CD14-positive monocyte (primary cell): ENCODE measurements around the gene RBM11. TPM values are rescaled to one million over a fixed set of nuclear protein-coding genes. Genes with fewer than 3 reads are reported as not detected.

Experiments used
- DNase-seq, 3 donors: peaks; one replicate each; pipeline ENCODE4 v3.0.0-alpha.2; 2011 to 2022
- H2AFZ ChIP-seq: 2 replicates; pipeline ENCODE4 v1.6.0; 2012; ENCODE audit warnings: mild to moderate bottlenecking, low read depth, low read length, inconsistent platforms; ENCODE audit not compliant: insufficient read depth, poor library complexity, severe bottlenecking
- H3K27ac ChIP-seq, 2 donors: 1 replicate in 1 of 2; 2 replicates in 1 of 2; pipeline ENCODE4 v1.5.1; 2012 to 2013; ENCODE audit warnings: low read length in 2 of 2, control low read depth in 1 of 2, inconsistent platforms in 1 of 2, low read depth in 1 of 2, mild to moderate bottlenecking in 1 of 2
- H3K27me3 ChIP-seq, 2 donors: one replicate each; pipeline versions ENCODE4 v1.6.0 to v1.6.1; 2011 to 2013; ENCODE audit warnings: low read length in 2 of 2; ENCODE audit not compliant: control insufficient read depth in 2 of 2, insufficient read depth in 2 of 2
- H3K36me3 ChIP-seq, 2 donors: replicated peaks in 1 of 2; 1 replicate in 1 of 2; 2 replicates in 1 of 2; pipeline versions ENCODE4 v1.5.1 to v1.6.1; 2012 to 2013; ENCODE audit warnings: low read length in 2 of 2, control low read depth in 1 of 2, inconsistent platforms in 1 of 2, mild to moderate bottlenecking in 1 of 2; ENCODE audit not compliant: insufficient read depth in 2 of 2, control insufficient read depth in 1 of 2
- H3K4me1 ChIP-seq, 2 donors: 1 replicate in 1 of 2; 2 replicates in 1 of 2; pipeline versions ENCODE4 v1.5.1 to v1.6.1; 2012 to 2013; ENCODE audit warnings: low read length in 2 of 2, control low read depth in 1 of 2, inconsistent platforms in 1 of 2, mild to moderate bottlenecking in 1 of 2, moderate library complexity in 1 of 2; ENCODE audit not compliant: insufficient read depth in 2 of 2, control insufficient read depth in 1 of 2
- H3K4me2 ChIP-seq: replicated peaks from 2 replicates; pipeline ENCODE3; 2012; ENCODE audit warnings: low read length, moderate library complexity, mild to moderate bottlenecking; ENCODE audit not compliant: poor library complexity, severe bottlenecking; ENCODE audit errors: extremely low read depth
- H3K4me3 ChIP-seq, 3 experiments: fragments of 200-600 bp in 1 of 3; sonication (generic) in 1 of 3; replicated peaks in 1 of 3; 1 replicate in 2 of 3; 2 replicates in 1 of 3; pipeline ENCODE4 v1.5.1; 2011 to 2013; ENCODE audit warnings: low read length in 3 of 3, mild to moderate bottlenecking in 3 of 3, control low read depth in 2 of 3, low read depth in 2 of 3, inconsistent platforms in 1 of 3, moderate library complexity in 1 of 3
- H3K79me2 ChIP-seq: 2 replicates; pipeline ENCODE4 v1.6.0; 2012; ENCODE audit warnings: mild to moderate bottlenecking, control low read depth, inconsistent platforms, low read length, moderate library complexity; ENCODE audit not compliant: insufficient read depth
- H3K9ac ChIP-seq: 2 replicates; pipeline ENCODE4 v1.6.0; 2017; ENCODE audit warnings: low read length, mild to moderate bottlenecking; ENCODE audit not compliant: insufficient read depth, poor library complexity, severe bottlenecking
- H3K9me3 ChIP-seq, 2 donors: replicated peaks in 1 of 2; 1 replicate in 1 of 2; 2 replicates in 1 of 2; pipeline versions ENCODE4 v1.5.1 to v1.6.1; 2012 to 2013; ENCODE audit warnings: low read length in 2 of 2, control low read depth in 1 of 2; ENCODE audit not compliant: control insufficient read depth in 1 of 2, insufficient read depth in 1 of 2
- H4K20me1 ChIP-seq: 2 replicates; pipeline ENCODE4 v1.6.0; 2012; ENCODE audit warnings: mild to moderate bottlenecking, low read length, control low read depth, moderate library complexity; ENCODE audit not compliant: insufficient read depth
- H3K27ac Mint-ChIP-seq, 7 donors: one replicate each; pipeline ENCODE4 v1.8.0; 2020; ENCODE audit warnings: mild to moderate bottlenecking in 7 of 7, mixed read lengths in 7 of 7, moderate library complexity in 6 of 7, inconsistent platforms in 2 of 7
- H3K27me3 Mint-ChIP-seq, 3 donors: one replicate each; pipeline ENCODE4 v1.8.0; 2021 to 2022; ENCODE audit warnings: low read depth in 3 of 3, mild to moderate bottlenecking in 3 of 3, mixed read lengths in 3 of 3, moderate library complexity in 3 of 3, inconsistent platforms in 1 of 3
- H3K36me3 Mint-ChIP-seq, 2 donors: one replicate each; pipeline ENCODE4 v1.8.0; 2020; ENCODE audit warnings: mixed read lengths in 2 of 2, inconsistent platforms in 1 of 2, mild to moderate bottlenecking in 1 of 2
- H3K4me1 Mint-ChIP-seq: one replicate; pipeline ENCODE4 v1.8.0; 2020; ENCODE audit warnings: mild to moderate bottlenecking, mixed read lengths
- H3K4me3 Mint-ChIP-seq, 2 donors: one replicate each; pipeline ENCODE4 v1.8.0; 2020; ENCODE audit warnings: mild to moderate bottlenecking in 2 of 2, mixed read lengths in 2 of 2, moderate library complexity in 1 of 2
- H3K9me3 Mint-ChIP-seq, 7 donors: one replicate each; pipeline ENCODE4 v1.8.0; 2020 to 2022; ENCODE audit warnings: mixed read lengths in 7 of 7, mild to moderate bottlenecking in 6 of 7, moderate library complexity in 6 of 7, inconsistent platforms in 2 of 7
- CTCF ChIP-seq: fragments of 200-600 bp; IDR thresholded peaks from one replicate; pipeline ENCODE4 v1.8.0; 2022; ENCODE audit warnings: antibody characterized with exemption, mild to moderate bottlenecking
- WGBS: methylation state at CpG from one replicate; pipeline ENCODE4 v1.1.5; 2013; ENCODE audit warnings: missing lambda C conversion rate; ENCODE audit not compliant: insufficient coverage; 5-methylcytosine and 5-hydroxymethylcytosine counted together
- intact Hi-C, 2 donors: fragments of 100-400 bp; cut with micrococcal nuclease; formaldehyde crosslinking; loops; one replicate each; pipeline versions ENCODE4 v1.15.0 to v1.15.1; 2023
- polyA plus RNA-seq, 3 donors: library from polyadenylated mRNA; depleted of rRNA in 1 of 3; unstranded in 2 of 3; stranded (reverse) in 1 of 3; fragments of 300-500 nt in 2 of 3; fragments of >200 nt in 1 of 3; fragmentation: Illumina TruSeq in 2 of 3; gene quantifications; 1 replicate in 2 of 3; 2 replicates in 1 of 3; pipeline ENCODE4 v1.2.3, GENCODE V29; 2012 to 2021

Gene RBM11
- polyA plus RNA-seq, 3 donors, result 0.47 TPM; not detected in 2

GRCh38 chr21:14243874-14244273 lies 27.9 kb downstream of the RBM11 start:
- H3K36me3 Mint-ChIP-seq, result no peaks in the 10 kb centered on the region
- intact Hi-C loops, result no loop called here
- H3K27me3 Mint-ChIP-seq, result no peaks in the 10 kb centered on the region
- Histone ChIP-seq H3K79me2 (no peaks in the 10 kb centered on the region), H3K9ac (no peak overlapping the region), H3K4me3 (no peak overlapping the region), H4K20me1 (no peaks in the 10 kb centered on the region), H2AFZ (no peak overlapping the region), H3K4me1 (no peaks in the 10 kb centered on the region), H3K4me2 (no peak overlapping the region), H3K27ac (no peak overlapping the region), H3K36me3 (no peaks in the 10 kb centered on the region), H3K27me3 (no peaks in the 10 kb centered on the region), H3K9me3 (no peaks in the 10 kb centered on the region)
- TF ChIP-seq CTCF, result no peak
- peaks cover 10% of the 10 kb centered on the region for H3K4me1 Mint-ChIP-seq
- H3K27ac Mint-ChIP-seq, result no peak overlapping the region
- H3K9me3 Mint-ChIP-seq, result peaks cover 0 to 5% (median 3%) of the 10 kb centered on the region in 7 donors
- WGBS, result 0% methylated on average over 1 of the region's 2 CpGs
- DNase-seq, result no peak
- no peak overlapping the region for H3K4me3 Mint-ChIP-seq

GRCh38 chr21:14244911-14245310 lies 29.0 kb downstream of the RBM11 start:
- Histone ChIP-seq H3K4me3 (no peak overlapping the region), H2AFZ (no peak overlapping the region), H3K79me2 (no peaks in the 10 kb centered on the region), H3K9me3 (no peaks in the 10 kb centered on the region), H3K27ac (no peak overlapping the region), H4K20me1 (no peaks in the 10 kb centered on the region), H3K27me3 (no peaks in the 10 kb centered on the region), H3K4me2 (no peak overlapping the region), H3K36me3 (no peaks in the 10 kb centered on the region), H3K4me1 (no peaks in the 10 kb centered on the region), H3K9ac (no peak overlapping the region)
- no peak for TF ChIP-seq CTCF
- Mint-ChIP-seq H3K4me1 (peaks cover 7% of the 10 kb centered on the region), H3K9me3 (peaks cover 2 to 6% (median 5%) of the 10 kb centered on the region in 7 donors), H3K36me3 (no peaks in the 10 kb centered on the region), H3K4me3 (no peak overlapping the region), H3K27me3 (no peaks in the 10 kb centered on the region), H3K27ac (no peak overlapping the region)
- DNase-seq, result no peak
- intact Hi-C loops, result no loop called here
